Measurements from ENCODE around the gene SPATA25.
"Not testable (repeated sequence)": the region's sequence is repeated elsewhere in the genome, so short reads cannot be mapped to it uniquely, and the experiment has no call there.

The SPATA25 gene

DNA sequence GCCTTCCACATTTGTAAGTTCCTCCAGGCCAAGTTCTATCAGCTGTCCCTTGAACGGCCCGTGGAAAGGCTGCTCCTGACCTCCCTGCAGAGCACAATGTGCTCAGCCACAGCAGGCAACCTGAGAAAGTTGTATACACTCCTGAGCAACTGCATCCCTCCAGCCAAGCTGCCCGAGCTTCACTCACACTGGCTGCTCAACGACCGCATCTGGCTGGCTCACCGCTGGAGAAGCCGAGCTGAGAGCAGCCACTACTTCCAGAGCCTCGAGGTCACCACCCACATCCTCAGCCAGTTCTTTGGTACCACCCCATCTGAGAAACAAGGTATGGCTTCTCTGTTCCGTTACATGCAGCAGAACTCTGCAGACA is 4.3 kb downstream of the SPATA25 start:
- Histone ChIP-seq H3K27me3 (no peaks in the 10 kb centered on the region), H3K4me3 (no peak overlapping the region), H3K27ac (no peak overlapping the region), H3K4me1 (peaks cover 0 to 17% (median 13%) of the 10 kb centered on the region in 4 donors), H3K9me3 (no peaks in the 10 kb centered on the region), H3K36me3 (peaks cover 11 to 50% (median 39%) of the 10 kb centered on the region in 3 donors)
- TF ChIP-seq, protein P1, sequence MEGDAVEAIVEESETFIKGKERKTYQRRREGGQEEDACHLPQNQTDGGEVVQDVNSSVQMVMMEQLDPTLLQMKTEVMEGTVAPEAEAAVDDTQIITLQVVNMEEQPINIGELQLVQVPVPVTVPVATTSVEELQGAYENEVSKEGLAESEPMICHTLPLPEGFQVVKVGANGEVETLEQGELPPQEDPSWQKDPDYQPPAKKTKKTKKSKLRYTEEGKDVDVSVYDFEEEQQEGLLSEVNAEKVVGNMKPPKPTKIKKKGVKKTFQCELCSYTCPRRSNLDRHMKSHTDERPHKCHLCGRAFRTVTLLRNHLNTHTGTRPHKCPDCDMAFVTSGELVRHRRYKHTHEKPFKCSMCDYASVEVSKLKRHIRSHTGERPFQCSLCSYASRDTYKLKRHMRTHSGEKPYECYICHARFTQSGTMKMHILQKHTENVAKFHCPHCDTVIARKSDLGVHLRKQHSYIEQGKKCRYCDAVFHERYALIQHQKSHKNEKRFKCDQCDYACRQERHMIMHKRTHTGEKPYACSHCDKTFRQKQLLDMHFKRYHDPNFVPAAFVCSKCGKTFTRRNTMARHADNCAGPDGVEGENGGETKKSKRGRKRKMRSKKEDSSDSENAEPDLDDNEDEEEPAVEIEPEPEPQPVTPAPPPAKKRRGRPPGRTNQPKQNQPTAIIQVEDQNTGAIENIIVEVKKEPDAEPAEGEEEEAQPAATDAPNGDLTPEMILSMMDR (IDR thresholded peaks at IDR 0.05) = no peak
- intact Hi-C loops (cut with DNase I; ENCODE audit: low total_unique reads) = loop anchor here (10.0 kb wide), 1 partner anchor 88 kb away; the partner anchor contains the start of genes DNTTIP1 and WFDC3
- no peak for DNase-seq

DNA sequence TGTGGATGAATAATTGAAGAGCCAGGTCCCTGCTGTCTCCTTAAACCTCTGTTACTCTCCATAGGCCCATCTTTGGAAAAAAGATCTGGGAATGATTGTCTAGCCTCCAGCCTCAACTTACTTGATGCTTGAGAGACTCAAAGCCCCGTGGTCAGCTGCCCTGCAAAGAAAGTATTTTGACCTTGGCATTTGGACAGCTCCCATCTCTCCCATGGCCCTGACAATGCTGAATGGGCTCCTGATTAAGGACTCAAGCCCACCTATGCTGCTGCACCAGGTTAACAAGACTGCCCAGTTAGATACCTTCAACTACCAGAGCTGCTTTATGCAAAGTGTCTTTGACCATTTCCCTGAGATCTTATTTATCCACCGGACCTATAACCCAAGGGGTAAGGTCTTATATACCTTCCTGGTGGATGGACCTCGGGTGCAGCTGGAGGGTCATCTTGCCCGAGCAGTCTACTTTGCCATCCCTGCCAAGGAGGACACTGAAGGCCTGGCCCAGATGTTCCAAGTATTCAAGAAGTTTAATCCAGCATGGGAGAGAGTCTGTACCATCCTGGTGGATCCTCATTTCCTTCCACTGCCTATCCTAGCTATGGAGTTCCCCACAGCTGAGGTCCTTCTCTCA is 4.8 kb downstream of the SPATA25 start:
- Histone ChIP-seq H3K4me3 (no peak overlapping the region), H3K4me1 (peaks cover 0 to 17% (median 13%) of the 10 kb centered on the region in 4 donors), H3K27ac (no peak overlapping the region), H3K9me3 (no peaks in the 10 kb centered on the region), H3K36me3 (peaks cover 16 to 52% (median 42%) of the 10 kb centered on the region in 3 donors), H3K27me3 (no peaks in the 10 kb centered on the region)
- DNase-seq = no peak
- TF ChIP-seq, protein P1 (IDR thresholded peaks at IDR 0.05) = no peak
- intact Hi-C loops (cut with DNase I; ENCODE audit: low total_unique reads) = loop anchor here (10.0 kb wide), 1 partner anchor 88 kb away; the partner anchor contains the start of genes DNTTIP1 and WFDC3

DNA sequence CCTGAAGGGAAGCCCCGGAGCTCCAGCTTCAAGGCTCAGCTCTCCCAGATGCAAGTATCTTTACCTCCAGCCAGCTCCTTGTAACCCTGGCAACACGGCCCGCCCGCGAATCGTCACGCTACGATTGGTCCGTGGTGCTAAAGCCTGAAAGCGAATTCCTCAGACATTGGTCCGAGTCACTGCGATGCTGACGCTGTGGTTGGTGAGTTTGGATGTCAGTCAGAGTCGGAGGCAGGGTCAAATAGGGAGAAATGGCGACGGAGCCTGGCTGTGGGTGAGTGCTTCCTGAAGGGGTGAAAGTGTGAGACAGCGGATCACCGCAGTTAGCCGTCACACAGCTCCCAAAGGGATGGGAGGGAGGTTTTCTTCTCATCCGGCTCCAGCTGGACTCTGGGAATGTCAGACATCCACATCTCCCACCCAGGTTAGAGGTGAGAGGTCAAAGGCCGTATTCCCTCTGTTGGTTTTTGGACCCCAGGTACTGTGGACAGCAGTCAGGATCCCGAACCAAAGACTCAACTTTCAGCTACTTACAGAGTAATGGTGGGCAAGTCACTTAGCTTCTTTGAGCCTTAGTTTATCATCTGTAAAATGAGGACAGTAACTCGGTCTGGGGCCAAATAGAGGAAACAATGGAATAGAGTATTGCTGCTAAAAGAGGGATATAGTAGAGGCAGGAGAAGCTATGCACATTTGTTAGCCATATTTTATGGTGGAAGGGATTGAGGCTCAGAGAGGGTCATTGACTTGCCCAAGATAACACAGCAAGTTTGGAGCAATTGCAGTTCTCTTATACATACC is 6.2 kb downstream of the SPATA25 start, which contains the start of gene ZSWIM1:
TSS of gene ZSWIM1 (plus strand) at position 240 of the 801 bp plus-strand sequence. CDS start 1,366 bp downstream, outside the sequence.
- Histone ChIP-seq H3K27ac (peak within 1 kb of the TSS; percentile 81 to 83), H3K36me3 (peaks cover 24 to 49% (median 39%) of the 10 kb centered on the region in 3 donors), H3K4me3 (peak within 1 kb of the TSS; percentile 56 to 67), H3K4me1 (peaks cover 0 to 17% (median 13%) of the 10 kb centered on the region in 4 donors), H3K9me3 (no peaks in the 10 kb centered on the region), H3K27me3 (no peaks in the 10 kb centered on the region)
- TF ChIP-seq, protein P1 (IDR thresholded peaks at IDR 0.05) = peak in 1 of 2 experiments; percentile 19
- DNase-seq = peak; percentile 100
- intact Hi-C loops (cut with DNase I; ENCODE audit: low total_unique reads) = loop anchor here (10.0 kb wide), 1 partner anchor 86 kb away; the partner anchor contains the start of genes DNTTIP1 and WFDC3

DNA sequence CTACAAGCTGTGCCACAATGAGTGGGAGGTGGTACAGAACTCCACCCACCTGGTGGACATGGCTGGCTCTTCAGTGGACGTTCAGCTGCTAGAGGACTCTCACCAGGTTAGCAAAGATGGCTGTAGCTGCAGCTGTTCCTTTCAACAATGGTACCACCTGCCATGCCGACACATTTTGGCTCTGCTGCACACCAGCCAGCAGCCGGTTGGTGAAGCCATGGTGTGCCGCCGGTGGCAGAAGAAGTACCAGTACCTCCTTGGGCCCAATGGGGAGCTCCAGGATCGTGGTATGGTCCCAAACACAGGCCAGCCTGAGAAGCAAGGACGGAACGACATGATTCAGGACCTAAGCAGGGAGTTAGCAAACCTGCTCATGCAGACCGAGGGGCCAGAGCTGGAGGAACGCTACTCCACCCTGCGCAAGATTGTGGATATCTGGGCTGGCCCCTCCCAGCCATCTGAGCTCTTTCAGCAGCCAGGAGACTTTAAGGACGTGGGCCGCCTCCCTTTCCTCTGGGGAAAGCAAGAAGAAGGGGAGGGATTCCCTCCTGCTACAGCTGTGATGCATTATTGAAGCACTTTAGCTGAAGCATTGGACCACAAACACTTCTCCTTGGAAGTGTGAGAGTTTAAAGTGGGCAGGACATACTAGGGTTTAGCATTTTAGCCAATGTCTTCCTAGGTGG is 9.2 kb downstream of the SPATA25 start:
- no peaks in the 10 kb centered on the region for H3K27me3 ChIP-seq
- intact Hi-C loops (cut with DNase I; ENCODE audit: low total_unique reads) = no loop called here
- TF ChIP-seq, protein P1 (IDR thresholded peaks at IDR 0.05) = no peak
- H3K27ac ChIP-seq = no peak overlapping the region
- H3K4me1 ChIP-seq = peaks cover 0 to 17% (median 13%) of the 10 kb centered on the region in 4 donors
- H3K36me3 ChIP-seq = peaks cover 18 to 31% (median 25%) of the 10 kb centered on the region in 3 donors
- H3K9me3 ChIP-seq = no peaks in the 10 kb centered on the region
- DNase-seq = no peak
- H3K4me3 ChIP-seq = no peak overlapping the region

DNA sequence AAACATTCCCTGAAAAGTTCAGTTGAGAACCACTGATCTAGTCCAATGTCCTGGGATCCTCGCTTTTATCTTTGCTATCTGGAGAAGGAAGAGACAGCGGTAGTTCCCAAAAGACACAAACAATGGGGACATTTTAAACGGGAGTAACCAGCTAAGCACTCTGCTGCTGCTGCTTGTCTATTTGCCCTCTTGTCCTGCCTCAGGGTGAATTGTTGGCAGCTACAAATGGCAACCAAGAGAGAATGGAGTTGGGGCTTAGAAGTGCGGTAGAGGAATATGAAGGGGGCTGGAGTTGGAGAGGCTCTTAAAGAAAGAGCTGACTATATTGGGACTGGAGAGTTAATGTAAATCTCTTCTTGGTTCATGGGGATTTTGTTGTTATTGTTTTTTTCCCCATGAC is 12.8 kb downstream of the SPATA25 start:
- intact Hi-C loops (cut with DNase I; ENCODE audit: low total_unique reads) = no loop called here
- TF ChIP-seq, protein P1 (IDR thresholded peaks at IDR 0.05) = no peak
- Histone ChIP-seq H3K4me3 (no peak overlapping the region), H3K4me1 (no peaks in the 10 kb centered on the region), H3K27me3 (no peaks in the 10 kb centered on the region), H3K9me3 (no peaks in the 10 kb centered on the region), H3K36me3 (peaks cover 13 to 27% (median 18%) of the 10 kb centered on the region in 3 donors), H3K27ac (no peak overlapping the region)
- no peak for DNase-seq

DNA sequence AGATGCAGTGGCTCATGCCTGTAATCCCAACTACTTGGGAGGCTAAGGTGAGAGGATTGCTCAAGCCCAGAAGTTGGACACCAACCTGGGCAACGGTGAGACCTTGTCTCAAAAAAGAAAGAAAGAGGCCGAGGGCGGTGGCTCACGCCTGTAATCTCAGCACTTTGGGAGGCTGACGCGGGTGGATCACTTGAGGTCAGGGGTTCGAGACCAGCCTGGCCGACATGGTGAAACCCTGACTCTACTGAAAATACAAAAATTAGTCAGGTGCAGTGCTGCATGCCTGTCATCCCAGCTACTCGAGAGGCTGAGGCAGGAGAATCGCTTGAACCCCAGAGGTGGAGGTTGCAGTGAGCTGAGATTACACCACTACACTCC is 13.3 kb downstream of the SPATA25 start:
- H3K4me3 ChIP-seq; intact Hi-C loops (cut with DNase I; ENCODE audit: low total_unique reads): not testable (repeated sequence)

More for the DNA sequence above, 13.3 kb downstream of the SPATA25 start:
- DNase-seq, H3K9me3 ChIP-seq, H3K27me3 ChIP-seq, H3K27ac ChIP-seq, H3K4me1 ChIP-seq: not testable (repeated sequence)
- peaks cover 13 to 27% (median 18%) of the 10 kb centered on the region in 3 donors for H3K36me3 ChIP-seq

Data from tibial artery (tissue), 4 donors.